Hepatocyte (in vitro differentiated cells): ENCODE results near the gene ZFP62. TPM values are rescaled to one million over a fixed set of nuclear protein-coding genes. Genes with fewer than 3 reads are reported as not detected.

Experiments used
- DNase-seq: peaks from one replicate; pipeline ENCODE4 v3.0.0-alpha.2; 2016; ENCODE audit warnings: low spot score
- H2AFZ ChIP-seq: fragments of 200-600 bp; sonication (generic); 2 replicates; pipeline ENCODE4 v1.6.0; 2016; ENCODE audit warnings: antibody characterized with exemption, mild to moderate bottlenecking
- H3K27ac ChIP-seq: fragments of 200-600 bp; sonication (generic); 2 replicates; pipeline ENCODE4 v1.5.1; 2016; ENCODE audit warnings: mild to moderate bottlenecking
- H3K27me3 ChIP-seq: fragments of 200-600 bp; sonication (generic); 2 replicates; pipeline ENCODE4 v1.6.1; 2016
- H3K36me3 ChIP-seq: fragments of 200-600 bp; sonication (generic); replicated peaks from 2 replicates; pipeline ENCODE4 v1.5.1; 2016; ENCODE audit warnings: low read depth; ENCODE audit not compliant: insufficient read depth
- H3K4me1 ChIP-seq: fragments of 200-600 bp; sonication (generic); 2 replicates; pipeline ENCODE4 v1.5.1; 2016; ENCODE audit warnings: mild to moderate bottlenecking, moderate library complexity; ENCODE audit not compliant: insufficient read depth
- H3K4me2 ChIP-seq: fragments of 200-600 bp; sonication (generic); 2 replicates; pipeline ENCODE4 v1.6.0; 2016
- H3K4me3 ChIP-seq: fragments of 200-600 bp; sonication (generic); 2 replicates; pipeline ENCODE4 v1.5.1; 2016; ENCODE audit warnings: mild to moderate bottlenecking
- H3K79me2 ChIP-seq: fragments of 200-600 bp; sonication (generic); 2 replicates; pipeline ENCODE4 v1.6.0; 2017; ENCODE audit warnings: mild to moderate bottlenecking
- H3K9me2 ChIP-seq: fragments of 200-600 bp; sonication (generic); replicated peaks from 2 replicates; pipeline ENCODE4 v1.6.0; 2017; ENCODE audit warnings: mild to moderate bottlenecking; ENCODE audit not compliant: insufficient read depth
- H3K9me3 ChIP-seq: fragments of 200-600 bp; sonication (generic); 2 replicates; pipeline ENCODE4 v1.5.1; 2016; ENCODE audit warnings: low read depth, mild to moderate bottlenecking
- H4K20me1 ChIP-seq: fragments of 200-600 bp; sonication (generic); 2 replicates; pipeline ENCODE4 v1.6.0; 2016; ENCODE audit warnings: mild to moderate bottlenecking; ENCODE audit not compliant: insufficient read depth, poor library complexity, severe bottlenecking
- EZH2 ChIP-seq: fragments of 200-600 bp; sonication (generic); IDR thresholded peaks from 2 replicates; pipeline ENCODE4 v1.6.1; 2016; ENCODE audit warnings: antibody characterized with exemption, mild to moderate bottlenecking, borderline replicate concordance
- EZH2phosphoT487 ChIP-seq: fragments of 200-600 bp; sonication (generic); IDR thresholded peaks from one replicate; pipeline ENCODE4 v1.6.1; 2018; ENCODE audit warnings: antibody characterized with exemption, mild to moderate bottlenecking, low read depth, moderate library complexity; ENCODE audit not compliant: unreplicated experiment, severe bottlenecking
- WGBS: methylation state at CpG from one replicate; pipeline ENCODE4 v1.1.6; 2016; ENCODE audit warnings: low lambda C conversion rate; ENCODE audit errors: missing lambda C conversion rate; 5-methylcytosine and 5-hydroxymethylcytosine counted together
- polyA plus RNA-seq: library from polyadenylated mRNA; unstranded; fragments of >200 nt; fragmentation: Nextera tagmentation; extraction: Ambion mirVana; gene quantifications from 2 replicates; pipeline ENCODE4 v1.2.1, GENCODE V29; 2016
- total RNA-seq: library from RNA; depleted of rRNA; stranded (reverse); fragments of >200 nt; gene quantifications from 2 replicates; pipeline ENCODE4 v1.2.3, GENCODE V29; 2014
- TF ChIP-seq, protein P1 (sequence below): fragments of 200-600 bp; sonication (generic); IDR thresholded peaks from 2 replicates; pipeline ENCODE4 v1.5.1; 2016; ENCODE audit warnings: antibody characterized with exemption, mild to moderate bottlenecking; ENCODE audit not compliant: poor library complexity

ZFP62 gene
- total and polyA plus RNA-seq, 2 experiments from 2014 or later = 13.5 to 31.7 TPM

GRCh38 chr5:180801596-180802324, 59.3 kb downstream of the ZFP62 start:
- H4K20me1 ChIP-seq = peaks cover 54% of the 10 kb centered on the region
- H3K4me1 ChIP-seq = peaks cover 60% of the 10 kb centered on the region
- 25% methylated on average over 15 of the region's 15 CpGs for WGBS

GRCh38 chr5:180799902-180800801, 60.9 kb downstream of the ZFP62 start:
- DNase-seq = no peak
- Histone ChIP-seq H3K4me2 (peak overlapping the region; percentile 46), H4K20me1 (peaks cover 70% of the 10 kb centered on the region)

More at GRCh38 chr5:180801596-180802324, 59.3 kb downstream of the ZFP62 start:
- H3K79me2 ChIP-seq = peaks cover 92% of the 10 kb centered on the region
- H3K27me3 ChIP-seq = no peaks in the 10 kb centered on the region
- H3K9me2 ChIP-seq = no peaks in the 10 kb centered on the region
- DNase-seq = no peak
- peak overlapping the region; percentile 87 for H2AFZ ChIP-seq
- no peaks in the 10 kb centered on the region for H3K36me3 ChIP-seq
- H3K4me3 ChIP-seq = peak overlapping the region; percentile 90
- no peaks in the 10 kb centered on the region for H3K9me3 ChIP-seq
- TF ChIP-seq, protein P1, sequence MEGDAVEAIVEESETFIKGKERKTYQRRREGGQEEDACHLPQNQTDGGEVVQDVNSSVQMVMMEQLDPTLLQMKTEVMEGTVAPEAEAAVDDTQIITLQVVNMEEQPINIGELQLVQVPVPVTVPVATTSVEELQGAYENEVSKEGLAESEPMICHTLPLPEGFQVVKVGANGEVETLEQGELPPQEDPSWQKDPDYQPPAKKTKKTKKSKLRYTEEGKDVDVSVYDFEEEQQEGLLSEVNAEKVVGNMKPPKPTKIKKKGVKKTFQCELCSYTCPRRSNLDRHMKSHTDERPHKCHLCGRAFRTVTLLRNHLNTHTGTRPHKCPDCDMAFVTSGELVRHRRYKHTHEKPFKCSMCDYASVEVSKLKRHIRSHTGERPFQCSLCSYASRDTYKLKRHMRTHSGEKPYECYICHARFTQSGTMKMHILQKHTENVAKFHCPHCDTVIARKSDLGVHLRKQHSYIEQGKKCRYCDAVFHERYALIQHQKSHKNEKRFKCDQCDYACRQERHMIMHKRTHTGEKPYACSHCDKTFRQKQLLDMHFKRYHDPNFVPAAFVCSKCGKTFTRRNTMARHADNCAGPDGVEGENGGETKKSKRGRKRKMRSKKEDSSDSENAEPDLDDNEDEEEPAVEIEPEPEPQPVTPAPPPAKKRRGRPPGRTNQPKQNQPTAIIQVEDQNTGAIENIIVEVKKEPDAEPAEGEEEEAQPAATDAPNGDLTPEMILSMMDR = no peak
- TF ChIP-seq EZH2 (no peak), EZH2phosphoT487 (no peak)
- peak overlapping the region; percentile 99 for H3K4me2 ChIP-seq
- H3K27ac ChIP-seq = peak overlapping the region; percentile 100

GRCh38 chr5:180799194-180799593, 61.9 kb downstream of the ZFP62 start:
- peak; percentile 69 for DNase-seq
- Histone ChIP-seq H3K79me2 (peaks cover 92% of the 10 kb centered on the region), H3K27me3 (no peaks in the 10 kb centered on the region), H3K9me3 (no peaks in the 10 kb centered on the region), H3K4me3 (no peak overlapping the region), H3K9me2 (no peaks in the 10 kb centered on the region), H3K4me1 (peaks cover 45% of the 10 kb centered on the region), H3K4me2 (peak overlapping the region; percentile 46), H3K27ac (peak overlapping the region; percentile 62), H3K36me3 (no peaks in the 10 kb centered on the region), H4K20me1 (peaks cover 79% of the 10 kb centered on the region), H2AFZ (no peak overlapping the region)
- TF ChIP-seq, protein P1 = peak; percentile 42
- TF ChIP-seq EZH2phosphoT487 (no peak), EZH2 (no peak)
- 74% methylated on average over 4 of the region's 4 CpGs for WGBS

More at GRCh38 chr5:180799902-180800801, 60.9 kb downstream of the ZFP62 start:
- Histone ChIP-seq H3K4me3 (no peak overlapping the region), H3K4me1 (peaks cover 54% of the 10 kb centered on the region), H3K27ac (peak overlapping the region; percentile 62), H3K9me3 (no peaks in the 10 kb centered on the region), H3K27me3 (no peaks in the 10 kb centered on the region), H2AFZ (no peak overlapping the region), H3K79me2 (peaks cover 92% of the 10 kb centered on the region), H3K36me3 (no peaks in the 10 kb centered on the region), H3K9me2 (no peaks in the 10 kb centered on the region)
- 87% methylated on average over 6 of the region's 6 CpGs for WGBS
- TF ChIP-seq EZH2 = no peak
- TF ChIP-seq, protein P1 = peak; percentile 2
